ACC112 (cell line): ENCODE results near the gene MPIG6B.

Experiments used
- H2AFZ ChIP-seq: fragments of 200-600 bp; sonication (generic); one replicate; pipeline ENCODE4 v1.6.0; 2017; ENCODE audit warnings: antibody characterized with exemption, low read length; ENCODE audit not compliant: unreplicated experiment
- H3K27ac ChIP-seq: fragments of 200-600 bp; sonication (generic); 2 replicates; pipeline ENCODE4 v1.5.1; 2014; ENCODE audit warnings: low read depth, mild to moderate bottlenecking, antibody characterized with exemption, low read length, moderate library complexity
- H3K27me3 ChIP-seq: fragments of 200-600 bp; sonication (generic); 2 replicates; pipeline ENCODE4 v1.6.1; 2014; ENCODE audit warnings: mild to moderate bottlenecking, antibody characterized with exemption, low read length, moderate library complexity, mixed read lengths; ENCODE audit not compliant: insufficient read depth
- H3K36me3 ChIP-seq: fragments of 200-600 bp; sonication (generic); 2 replicates; pipeline ENCODE4 v1.6.1; 2016; ENCODE audit warnings: mild to moderate bottlenecking, antibody characterized with exemption, low read length, moderate library complexity, mixed read lengths; ENCODE audit not compliant: insufficient read depth
- H3K4me1 ChIP-seq: fragments of 200-600 bp; sonication (generic); one replicate; pipeline ENCODE4 v1.6.1; 2016; ENCODE audit warnings: low read length, mixed read lengths; ENCODE audit not compliant: insufficient read depth, unreplicated experiment, control insufficient read depth
- H3K4me3 ChIP-seq: fragments of 200-600 bp; sonication (generic); 2 replicates; pipeline ENCODE4 v1.5.1; 2014; ENCODE audit warnings: mild to moderate bottlenecking, low read depth, low read length
- H3K79me2 ChIP-seq: fragments of 200-600 bp; sonication (generic); one replicate; pipeline ENCODE4 v1.6.0; 2016; ENCODE audit warnings: low read length; ENCODE audit not compliant: control insufficient read depth, unreplicated experiment, insufficient read depth

The MPIG6B gene

DNA sequence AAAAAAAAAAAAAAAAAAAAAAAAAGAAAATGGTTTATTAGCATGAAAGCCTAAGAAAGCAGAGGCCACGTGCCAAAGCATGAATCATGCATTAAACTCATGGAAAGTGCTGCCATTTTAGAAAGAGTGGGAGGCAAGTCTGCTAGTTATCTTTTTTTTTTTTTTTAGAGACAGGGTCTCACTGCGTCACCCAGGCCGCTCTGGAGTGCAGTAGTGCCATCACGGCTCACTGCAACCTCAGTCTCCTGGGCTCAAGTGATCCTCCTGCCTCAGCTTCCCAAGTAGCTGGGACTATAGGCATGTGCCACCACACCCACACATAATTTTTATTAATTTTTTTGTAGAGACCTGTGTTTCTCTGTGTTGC, 48.8 kb downstream of the MPIG6B start:
- H3K27me3 ChIP-seq, result no peaks in the 10 kb centered on the region
- H3K79me2 ChIP-seq, result no peaks in the 10 kb centered on the region
- H3K4me1 ChIP-seq, result peaks cover 8% of the 10 kb centered on the region
- H3K36me3 ChIP-seq, result no peaks in the 10 kb centered on the region
- H3K4me3 ChIP-seq, result no peak overlapping the region
- no peak overlapping the region for H3K27ac ChIP-seq
- no peak overlapping the region for H2AFZ ChIP-seq

DNA sequence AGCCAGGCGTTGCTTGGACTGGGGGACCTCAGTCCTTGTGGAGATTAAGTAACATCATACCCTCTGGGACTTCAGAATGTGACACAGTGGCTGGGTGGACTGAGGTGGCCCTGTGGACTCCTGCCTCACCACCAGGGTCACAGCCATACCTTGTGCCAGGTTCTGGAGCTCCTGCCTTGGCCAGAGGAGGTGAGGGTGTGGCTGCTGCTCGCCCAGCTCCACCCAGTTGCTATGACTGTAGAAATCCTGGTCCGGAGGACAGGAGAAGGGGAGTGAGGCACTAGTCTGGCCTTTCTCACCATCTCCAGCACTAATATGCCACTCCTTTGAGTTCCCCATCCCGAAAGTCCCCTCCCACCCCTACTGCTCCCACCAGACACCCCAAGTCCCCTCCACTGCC, 52.0 kb downstream of the MPIG6B start:
- Histone ChIP-seq H3K27ac (no peak overlapping the region), H3K36me3 (no peaks in the 10 kb centered on the region)

DNA sequence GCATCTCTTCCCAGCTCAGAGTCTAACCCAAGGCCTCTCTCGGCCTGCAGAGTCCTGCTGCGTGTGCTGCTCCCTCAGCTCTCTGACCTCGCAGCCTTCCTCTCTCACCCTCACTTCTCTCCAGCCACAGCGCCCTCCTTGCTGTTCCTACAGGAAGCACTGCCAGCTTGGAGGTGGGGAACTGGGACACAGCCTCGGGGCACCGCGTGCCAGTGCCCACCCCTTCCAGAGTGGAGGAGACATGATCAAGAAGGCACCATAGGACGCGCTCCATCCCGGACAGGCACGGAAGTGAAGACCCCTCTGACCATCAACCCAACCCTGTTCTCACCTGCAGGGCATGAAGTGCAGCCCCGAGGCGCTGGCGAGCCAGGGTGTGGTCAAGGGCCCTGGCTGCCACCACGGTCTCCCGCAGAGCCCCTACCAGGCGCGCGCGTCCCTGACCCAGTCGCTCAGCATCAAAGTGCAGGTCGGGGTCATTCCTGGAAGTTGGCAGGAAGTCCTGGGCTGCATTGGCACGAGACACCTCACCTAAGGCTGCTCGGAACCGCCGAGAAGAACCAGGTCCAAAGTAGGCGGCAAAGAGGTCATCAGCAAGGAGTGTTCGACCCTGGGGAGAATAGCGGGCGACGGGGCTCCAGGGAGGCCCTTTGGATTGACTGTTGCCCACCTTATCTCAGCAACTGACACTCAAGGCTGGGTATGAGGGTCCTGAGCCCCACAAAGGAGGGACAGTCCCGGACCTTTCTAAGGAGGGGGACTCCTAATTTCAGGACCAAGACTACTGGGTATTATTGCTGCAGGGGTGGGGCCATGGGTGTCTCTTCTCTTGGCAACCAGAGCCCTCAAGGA, 52.7 kb downstream of the MPIG6B start:
- H3K27ac ChIP-seq, result no peak overlapping the region

More for the DNA sequence above, 52.0 kb downstream of the MPIG6B start:
- Histone ChIP-seq H3K4me3 (no peak overlapping the region), H3K27me3 (no peaks in the 10 kb centered on the region), H2AFZ (no peak overlapping the region), H3K4me1 (peaks cover 16% of the 10 kb centered on the region), H3K79me2 (no peaks in the 10 kb centered on the region)

More for the DNA sequence above, 52.7 kb downstream of the MPIG6B start:
- no peaks in the 10 kb centered on the region for H3K27me3 ChIP-seq
- H3K79me2 ChIP-seq, result no peaks in the 10 kb centered on the region
- H3K4me1 ChIP-seq, result peaks cover 16% of the 10 kb centered on the region
- H3K4me3 ChIP-seq, result no peak overlapping the region
- no peaks in the 10 kb centered on the region for H3K36me3 ChIP-seq
- no peak overlapping the region for H2AFZ ChIP-seq
